Smooth muscle cell (in vitro differentiated cells): ENCODE data around the gene NANOS1. TPM values are rescaled to one million over a fixed set of nuclear protein-coding genes. Genes with fewer than 3 reads are reported as not detected.

Experiments used
- DNase-seq: peaks from one replicate; lab custom pipeline; 2025; ENCODE audit not compliant: unreplicated experiment; lab: John Stamatoyannopoulos, UW
- H2AFZ ChIP-seq: fragments of 200-600 bp; sonication (generic); 2 replicates; pipeline ENCODE4 v1.6.0; 2016; ENCODE audit warnings: antibody characterized with exemption, low read depth, mild to moderate bottlenecking
- H3F3A ChIP-seq: fragments of 200-600 bp; sonication (generic); 2 replicates; pipeline ENCODE4 v1.6.0; 2017; ENCODE audit warnings: antibody characterized with exemption, low read depth
- H3K27ac ChIP-seq: fragments of 200-600 bp; sonication (generic); 2 replicates; pipeline ENCODE4 v1.5.1; 2016; ENCODE audit warnings: low read depth, mild to moderate bottlenecking
- H3K27me3 ChIP-seq: fragments of 200-600 bp; sonication (generic); 2 replicates; pipeline ENCODE4 v1.6.1; 2016; ENCODE audit warnings: low read depth, mild to moderate bottlenecking
- H3K36me3 ChIP-seq: fragments of 200-600 bp; sonication (generic); 2 replicates; pipeline ENCODE4 v1.5.1; 2016; ENCODE audit warnings: low read depth
- H3K4me1 ChIP-seq: fragments of 200-600 bp; sonication (generic); 2 replicates; pipeline ENCODE4 v1.5.1; 2016; ENCODE audit warnings: low read depth
- H3K4me2 ChIP-seq: fragments of 200-600 bp; sonication (generic); 2 replicates; pipeline ENCODE4 v1.6.0; 2016; ENCODE audit warnings: mild to moderate bottlenecking
- H3K4me3 ChIP-seq: fragments of 200-600 bp; sonication (generic); 2 replicates; pipeline ENCODE4 v1.5.1; 2016; ENCODE audit warnings: mild to moderate bottlenecking
- H3K79me2 ChIP-seq: fragments of 200-600 bp; sonication (generic); 2 replicates; pipeline ENCODE4 v1.6.0; 2016; ENCODE audit warnings: low read depth, mild to moderate bottlenecking
- H3K9ac ChIP-seq: fragments of 200-600 bp; sonication (generic); 2 replicates; pipeline ENCODE4 v1.6.0; 2016; ENCODE audit warnings: low read depth
- H3K9me3 ChIP-seq: fragments of 200-600 bp; sonication (generic); replicated peaks from 2 replicates; pipeline ENCODE4 v1.5.1; 2016; ENCODE audit warnings: low read depth
- H4K20me1 ChIP-seq: fragments of 200-600 bp; sonication (generic); 2 replicates; pipeline ENCODE4 v1.6.0; 2016; ENCODE audit warnings: low read depth
- WGBS: methylation state at CpG from one replicate; pipeline ENCODE4 v1.1.7; 2016; ENCODE audit warnings: low lambda C conversion rate; 5-methylcytosine and 5-hydroxymethylcytosine counted together
- polyA plus RNA-seq: library from polyadenylated mRNA; unstranded; fragments of >200 nt; fragmentation: Nextera tagmentation; extraction: Ambion mirVana; gene quantifications from 2 replicates; pipeline ENCODE4 v1.2.1, GENCODE V29; 2016
- total RNA-seq: library from RNA; depleted of rRNA; stranded (reverse); fragments of >200 nt; gene quantifications from 2 replicates; pipeline ENCODE4 v1.2.3, GENCODE V29; 2014
- TF ChIP-seq, protein P1 (sequence below): fragments of 200-600 bp; sonication (generic); IDR thresholded peaks from 2 replicates; pipeline ENCODE4 v1.5.1; 2017; ENCODE audit warnings: borderline replicate concordance, mild to moderate bottlenecking, antibody characterized with exemption; ENCODE audit not compliant: insufficient read depth, poor library complexity, severe bottlenecking

NANOS1 gene
- total and polyA plus RNA-seq, 2 experiments from 2014 or later: 0.90 to 1.4 TPM

DNA sequence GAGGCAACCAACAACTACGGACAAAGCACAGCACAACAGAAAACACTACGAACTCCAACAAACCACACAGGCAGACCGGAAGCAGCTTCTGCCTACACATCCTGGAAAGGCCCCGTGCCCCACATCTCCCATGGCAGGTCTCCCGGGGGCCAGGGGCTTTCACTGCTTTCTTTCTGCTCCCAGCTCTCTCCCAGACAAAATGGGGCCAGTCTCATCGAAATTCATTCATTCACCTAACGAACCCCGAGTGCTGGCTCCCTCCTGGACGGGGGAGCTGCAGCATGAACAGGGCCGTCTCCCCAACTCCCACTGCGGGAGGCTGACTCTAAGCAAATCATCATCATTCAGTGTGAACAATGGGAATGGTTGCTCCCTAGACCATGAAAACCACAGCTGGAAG is 47.6 kb upstream of the NANOS1 start:
- WGBS: 91% methylated on average over 11 of the region's 11 CpGs
- H3F3A ChIP-seq: no peaks in the 10 kb centered on the region

GRCh38 chr10:118982366-118982765 is 47.1 kb upstream of the NANOS1 start:
- H3F3A ChIP-seq: no peaks in the 10 kb centered on the region
- TF ChIP-seq, protein P1, sequence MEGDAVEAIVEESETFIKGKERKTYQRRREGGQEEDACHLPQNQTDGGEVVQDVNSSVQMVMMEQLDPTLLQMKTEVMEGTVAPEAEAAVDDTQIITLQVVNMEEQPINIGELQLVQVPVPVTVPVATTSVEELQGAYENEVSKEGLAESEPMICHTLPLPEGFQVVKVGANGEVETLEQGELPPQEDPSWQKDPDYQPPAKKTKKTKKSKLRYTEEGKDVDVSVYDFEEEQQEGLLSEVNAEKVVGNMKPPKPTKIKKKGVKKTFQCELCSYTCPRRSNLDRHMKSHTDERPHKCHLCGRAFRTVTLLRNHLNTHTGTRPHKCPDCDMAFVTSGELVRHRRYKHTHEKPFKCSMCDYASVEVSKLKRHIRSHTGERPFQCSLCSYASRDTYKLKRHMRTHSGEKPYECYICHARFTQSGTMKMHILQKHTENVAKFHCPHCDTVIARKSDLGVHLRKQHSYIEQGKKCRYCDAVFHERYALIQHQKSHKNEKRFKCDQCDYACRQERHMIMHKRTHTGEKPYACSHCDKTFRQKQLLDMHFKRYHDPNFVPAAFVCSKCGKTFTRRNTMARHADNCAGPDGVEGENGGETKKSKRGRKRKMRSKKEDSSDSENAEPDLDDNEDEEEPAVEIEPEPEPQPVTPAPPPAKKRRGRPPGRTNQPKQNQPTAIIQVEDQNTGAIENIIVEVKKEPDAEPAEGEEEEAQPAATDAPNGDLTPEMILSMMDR: no peak
- H2AFZ ChIP-seq: no peak overlapping the region
- H4K20me1 ChIP-seq: no peaks in the 10 kb centered on the region
- no peak overlapping the region for H3K27ac ChIP-seq
- no peak for DNase-seq
- no peak overlapping the region for H3K4me2 ChIP-seq
- WGBS: 95% methylated on average over 4 of the region's 4 CpGs
- H3K79me2 ChIP-seq: no peaks in the 10 kb centered on the region
- no peak overlapping the region for H3K9ac ChIP-seq
- no peaks in the 10 kb centered on the region for H3K9me3 ChIP-seq
- no peaks in the 10 kb centered on the region for H3K36me3 ChIP-seq
- peaks cover 4% of the 10 kb centered on the region for H3K4me1 ChIP-seq
- H3K4me3 ChIP-seq: no peak overlapping the region
- no peaks in the 10 kb centered on the region for H3K27me3 ChIP-seq

More for the DNA sequence above, 47.6 kb upstream of the NANOS1 start:
- Histone ChIP-seq H3K4me1 (peaks cover 4% of the 10 kb centered on the region), H3K79me2 (no peaks in the 10 kb centered on the region), H3K27me3 (no peaks in the 10 kb centered on the region), H3K4me3 (no peak overlapping the region), H2AFZ (no peak overlapping the region), H3K27ac (no peak overlapping the region), H4K20me1 (no peaks in the 10 kb centered on the region), H3K4me2 (no peak overlapping the region), H3K36me3 (no peaks in the 10 kb centered on the region), H3K9me3 (no peaks in the 10 kb centered on the region), H3K9ac (no peak overlapping the region)
- DNase-seq: no peak
- TF ChIP-seq, protein P1: no peak

DNA sequence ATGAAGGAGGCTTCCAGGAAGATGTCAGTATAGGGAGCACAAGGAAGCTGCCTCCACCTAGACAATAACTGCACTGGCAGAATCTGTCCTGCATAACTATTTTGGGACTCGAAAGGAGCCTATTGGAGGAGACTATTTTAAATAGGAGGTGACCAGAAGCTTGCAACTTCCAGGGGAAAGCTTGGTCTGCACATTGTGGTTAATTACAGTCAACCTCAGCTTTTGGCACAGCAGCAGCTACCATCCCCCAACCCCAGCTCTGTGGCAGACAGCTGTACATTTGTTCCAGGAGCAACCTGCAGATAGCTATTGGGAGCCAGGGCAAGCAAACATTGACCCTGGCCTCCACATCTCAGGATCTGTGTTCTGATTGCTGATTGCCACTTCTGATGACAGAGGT is 46.3 kb upstream of the NANOS1 start:
- 95% methylated on average over 1 of the region's 1 CpG for WGBS

DNA sequence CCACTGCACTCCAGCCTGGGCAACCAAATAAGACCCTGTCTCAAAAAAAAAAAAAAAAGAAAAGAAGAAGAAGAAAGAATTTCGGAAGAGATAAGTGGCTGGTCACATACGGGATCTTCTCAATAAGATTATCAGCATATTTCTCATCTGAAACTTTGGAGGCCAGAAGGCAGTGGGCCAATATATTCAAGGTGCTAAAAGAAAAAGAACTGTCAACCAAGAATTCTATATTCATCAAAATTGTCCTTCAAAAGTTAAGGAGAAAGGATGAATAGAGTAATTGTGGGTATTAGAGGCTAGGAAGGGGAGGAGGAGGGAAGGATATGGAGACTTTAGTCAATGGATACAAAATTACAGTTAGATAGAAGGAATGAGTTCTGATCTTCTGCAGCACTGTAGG is 43.9 kb upstream of the NANOS1 start:
- Histone ChIP-seq H3K27ac (no peak overlapping the region), H3F3A (no peaks in the 10 kb centered on the region), H3K4me1 (peaks cover 4% of the 10 kb centered on the region), H4K20me1 (no peaks in the 10 kb centered on the region), H2AFZ (no peak overlapping the region), H3K27me3 (no peaks in the 10 kb centered on the region), H3K4me2 (no peak overlapping the region), H3K4me3 (no peak overlapping the region), H3K9ac (no peak overlapping the region), H3K79me2 (no peaks in the 10 kb centered on the region), H3K9me3 (no peaks in the 10 kb centered on the region), H3K36me3 (no peaks in the 10 kb centered on the region)
- TF ChIP-seq, protein P1: no peak
- 89% methylated on average over 2 of the region's 2 CpGs for WGBS
- no peak for DNase-seq

More for the DNA sequence above, 46.3 kb upstream of the NANOS1 start:
- no peaks in the 10 kb centered on the region for H3K27me3 ChIP-seq
- H4K20me1 ChIP-seq: no peaks in the 10 kb centered on the region
- H2AFZ ChIP-seq: no peak overlapping the region
- H3K4me1 ChIP-seq: peaks cover 4% of the 10 kb centered on the region
- no peak overlapping the region for H3K4me3 ChIP-seq
- no peak overlapping the region for H3K27ac ChIP-seq
- TF ChIP-seq, protein P1: no peak
- no peaks in the 10 kb centered on the region for H3K36me3 ChIP-seq
- H3K4me2 ChIP-seq: no peak overlapping the region
- H3K9me3 ChIP-seq: no peaks in the 10 kb centered on the region
- no peak overlapping the region for H3K9ac ChIP-seq
- DNase-seq: no peak
- H3F3A ChIP-seq: no peaks in the 10 kb centered on the region
- no peaks in the 10 kb centered on the region for H3K79me2 ChIP-seq
